ENCODE data around the gene CNNM1. TPM values are rescaled to one million over a fixed set of nuclear protein-coding genes. Genes with fewer than 3 reads are reported as not detected.

The CNNM1 gene
- total and polyA plus RNA-seq, 2 donors (not counting 1 experiment from before 2014, with no cell fraction given) = not detected

DNA sequence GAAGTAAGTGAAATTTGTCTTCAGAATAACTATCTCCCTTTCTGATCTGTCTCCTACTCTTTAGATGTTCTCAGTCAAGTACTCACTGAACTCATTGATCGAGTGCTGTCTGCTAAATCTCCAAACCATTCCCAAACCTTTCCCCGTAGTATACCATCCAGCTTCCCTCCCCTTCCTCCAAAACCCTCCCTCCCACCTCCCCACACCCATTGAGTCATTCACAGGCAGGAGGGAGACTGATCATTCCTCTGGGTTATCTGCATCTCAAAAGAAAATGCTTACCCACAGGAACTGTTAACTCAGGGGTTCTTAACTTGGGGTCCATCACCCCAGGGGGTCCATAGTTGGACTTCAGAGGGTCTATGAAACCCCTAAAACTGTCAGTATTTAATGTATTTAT lies 63.9 kb downstream of the CNNM1 start:
- ATAC-seq (ENCODE audit: low read depth) (no peak), DNase-seq (no peak)
- CTCF ChIA-PET = interaction anchor here (0.7 to 3.4 kb wide), 12 partner anchors 10 to 926 kb away, joined by 3 to 34 read pairs (median 8); partner anchors contain the start of gene GOT1
- no peaks in the 10 kb centered on the region for H3K9me3 Mint-ChIP-seq (ENCODE audit: insufficient read depth)
- no peak overlapping the region for H3K4me2 ChIP-seq (replicated peaks; ENCODE audit: low read depth, low read length, poor library complexity, severe bottlenecking)
- H3K27ac Mint-ChIP-seq = no peak overlapping the region
- TF ChIP-seq EZH2 (IDR thresholded peaks at IDR 0.05; ENCODE audit: borderline replicate concordance, insufficient read depth, low read depth, low read length, poor library complexity, severe bottlenecking) = no peak
- TF ChIP-seq, protein P1, sequence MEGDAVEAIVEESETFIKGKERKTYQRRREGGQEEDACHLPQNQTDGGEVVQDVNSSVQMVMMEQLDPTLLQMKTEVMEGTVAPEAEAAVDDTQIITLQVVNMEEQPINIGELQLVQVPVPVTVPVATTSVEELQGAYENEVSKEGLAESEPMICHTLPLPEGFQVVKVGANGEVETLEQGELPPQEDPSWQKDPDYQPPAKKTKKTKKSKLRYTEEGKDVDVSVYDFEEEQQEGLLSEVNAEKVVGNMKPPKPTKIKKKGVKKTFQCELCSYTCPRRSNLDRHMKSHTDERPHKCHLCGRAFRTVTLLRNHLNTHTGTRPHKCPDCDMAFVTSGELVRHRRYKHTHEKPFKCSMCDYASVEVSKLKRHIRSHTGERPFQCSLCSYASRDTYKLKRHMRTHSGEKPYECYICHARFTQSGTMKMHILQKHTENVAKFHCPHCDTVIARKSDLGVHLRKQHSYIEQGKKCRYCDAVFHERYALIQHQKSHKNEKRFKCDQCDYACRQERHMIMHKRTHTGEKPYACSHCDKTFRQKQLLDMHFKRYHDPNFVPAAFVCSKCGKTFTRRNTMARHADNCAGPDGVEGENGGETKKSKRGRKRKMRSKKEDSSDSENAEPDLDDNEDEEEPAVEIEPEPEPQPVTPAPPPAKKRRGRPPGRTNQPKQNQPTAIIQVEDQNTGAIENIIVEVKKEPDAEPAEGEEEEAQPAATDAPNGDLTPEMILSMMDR (IDR thresholded peaks at IDR 0.05) = no peak
- peaks cover 0 to 2% of the 10 kb centered on the region in 2 experiments for H3K36me3 ChIP-seq (replicated peaks in 1 of 2; ENCODE audit: control extremely low read depth in 1 of 2, control insufficient read depth in 1 of 2, extremely low read depth in 1 of 2, insufficient read depth in 2 of 2, low read length in 1 of 2)
- peaks cover 0 to 2% (median 0%) of the 10 kb centered on the region in 4 experiments for H3K27me3 ChIP-seq (replicated peaks in 1 of 4; ENCODE audit: control extremely low read depth in 1 of 4, control insufficient read depth in 3 of 4, insufficient read depth in 4 of 4, low read length in 3 of 4)
- no peaks in the 10 kb centered on the region for H3K27me3 Mint-ChIP-seq
- no peak overlapping the region for H3K4me3 ChIP-seq (ENCODE audit: control extremely low read depth in 1 of 5, extremely low read depth in 1 of 5, insufficient read depth in 1 of 5, low read depth in 2 of 5, low read length in 4 of 5)
- intact Hi-C loops (cut with micrococcal nuclease) = no loop called here
- H2AFZ ChIP-seq (ENCODE audit: insufficient read depth, low read depth, low read length, poor library complexity, severe bottlenecking) = no peak overlapping the region
- WGBS (ENCODE audit: insufficient coverage) = 95% methylated on average over 2 of the region's 2 CpGs
- H3K9ac ChIP-seq (ENCODE audit: low read length) = no peak overlapping the region
- peaks cover 2 to 4% of the 10 kb centered on the region in 2 donors for H3K4me1 ChIP-seq (ENCODE audit: control insufficient read depth in 2 of 2, insufficient read depth in 2 of 2, low read length in 2 of 2)
- H3K4me3 Mint-ChIP-seq = no peak overlapping the region
- H3K27ac ChIP-seq (ENCODE audit: low read length in 2 of 2) = no peak overlapping the region
- H4K20me1 ChIP-seq (ENCODE audit: control insufficient read depth, insufficient read depth, low read length, poor library complexity, severe bottlenecking) = no peaks in the 10 kb centered on the region
- H3K79me2 ChIP-seq (ENCODE audit: control insufficient read depth, insufficient read depth, low read length) = no peaks in the 10 kb centered on the region
- POLR2A ChIA-PET = no interaction called here
- H3K4me1 Mint-ChIP-seq = peaks cover 1% of the 10 kb centered on the region
- no peaks in the 10 kb centered on the region for H3K9me3 ChIP-seq (ENCODE audit: control extremely low read depth in 1 of 3, control insufficient read depth in 2 of 3, insufficient read depth in 1 of 3, low read length in 2 of 3)

DNA sequence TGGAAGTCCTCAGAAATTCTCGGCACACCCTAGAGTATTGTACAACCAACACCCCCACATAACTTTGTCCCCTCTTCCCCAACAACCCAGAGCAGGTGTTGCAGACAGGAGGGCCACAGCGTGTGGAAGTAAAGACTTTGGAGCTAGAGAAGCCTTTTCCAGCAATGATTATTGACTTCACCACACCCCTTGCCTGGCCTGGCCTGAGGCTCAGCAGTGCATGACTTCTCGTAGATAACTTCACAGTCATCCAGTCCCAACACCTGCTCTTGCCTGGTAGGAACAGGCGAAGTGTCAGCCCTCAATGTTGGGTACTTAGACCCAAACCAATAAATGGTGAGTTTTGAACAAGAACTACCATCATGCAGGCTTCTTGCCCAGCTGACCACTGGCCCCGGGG lies 64.5 kb downstream of the CNNM1 start:
- TF ChIP-seq, protein P1 (IDR thresholded peaks at IDR 0.05) = no peak
- no peak for TF ChIP-seq EZH2 (IDR thresholded peaks at IDR 0.05; ENCODE audit: borderline replicate concordance, insufficient read depth, low read depth, low read length, poor library complexity, severe bottlenecking)
- ATAC-seq (ENCODE audit: low read depth) = no peak
- no peak for DNase-seq
- peaks cover 0 to 4% of the 10 kb centered on the region in 2 experiments for H3K36me3 ChIP-seq (replicated peaks in 1 of 2; ENCODE audit: control extremely low read depth in 1 of 2, control insufficient read depth in 1 of 2, extremely low read depth in 1 of 2, insufficient read depth in 2 of 2, low read length in 1 of 2)
- H2AFZ ChIP-seq (ENCODE audit: insufficient read depth, low read depth, low read length, poor library complexity, severe bottlenecking) = no peak overlapping the region
- ChIA-PET CTCF (interaction anchor here (1.2 to 3.4 kb wide), 8 partner anchors 11 to 926 kb away, joined by 3 to 34 read pairs (median 12); partner anchors contain the start of gene GOT1), POLR2A (no interaction called here)
- H3K27me3 ChIP-seq (replicated peaks in 1 of 4; ENCODE audit: control extremely low read depth in 1 of 4, control insufficient read depth in 3 of 4, insufficient read depth in 4 of 4, low read length in 3 of 4) = peaks cover 0 to 2% (median 0%) of the 10 kb centered on the region in 4 experiments
- H3K9me3 ChIP-seq (ENCODE audit: control extremely low read depth in 1 of 3, control insufficient read depth in 2 of 3, insufficient read depth in 1 of 3, low read length in 2 of 3) = no peaks in the 10 kb centered on the region
- H3K4me2 ChIP-seq (replicated peaks; ENCODE audit: low read depth, low read length, poor library complexity, severe bottlenecking) = no peak overlapping the region
- intact Hi-C loops (cut with micrococcal nuclease) = no loop called here
- H3K27ac ChIP-seq (ENCODE audit: low read length in 2 of 2) = no peak overlapping the region
- Mint-ChIP-seq H3K4me1 (peaks cover 1% of the 10 kb centered on the region), H3K27me3 (no peaks in the 10 kb centered on the region), H3K9me3 (ENCODE audit: insufficient read depth) (no peaks in the 10 kb centered on the region), H3K4me3 (no peak overlapping the region), H3K27ac (no peak overlapping the region)
- H3K4me1 ChIP-seq (ENCODE audit: control insufficient read depth in 2 of 2, insufficient read depth in 2 of 2, low read length in 2 of 2) = peaks cover 2 to 4% of the 10 kb centered on the region in 2 donors
- no peaks in the 10 kb centered on the region for H3K79me2 ChIP-seq (ENCODE audit: control insufficient read depth, insufficient read depth, low read length)
- no peak overlapping the region for H3K4me3 ChIP-seq (ENCODE audit: control extremely low read depth in 1 of 5, extremely low read depth in 1 of 5, insufficient read depth in 1 of 5, low read depth in 2 of 5, low read length in 4 of 5)
- no peak overlapping the region for H3K9ac ChIP-seq (ENCODE audit: low read length)
- WGBS (ENCODE audit: insufficient coverage) = 92% methylated on average over 3 of the region's 5 CpGs
- no peaks in the 10 kb centered on the region for H4K20me1 ChIP-seq (ENCODE audit: control insufficient read depth, insufficient read depth, low read length, poor library complexity, severe bottlenecking)

All from B cell (primary cell).